Measurements from ENCODE around the gene DAZAP1. TPM values are rescaled to one million over a fixed set of nuclear protein-coding genes. Genes with fewer than 3 reads are reported as not detected.

DAZAP1 gene
- total RNA-seq, 1 experiment from 2014 or later, result 151 TPM

- no TSS peak for BruUV-seq (replicated peaks)
- intact Hi-C loops (cut with micrococcal nuclease; ENCODE audit: unreplicated experiment), result no loop called here
- peaks cover 25% of the 10 kb centered on the region for H3K36me3 Mint-ChIP-seq (ENCODE audit: insufficient read depth, unreplicated experiment)
- CTCF ChIA-PET, result no interaction called here
- H3K9me3 Mint-ChIP-seq (ENCODE audit: low read depth, unreplicated experiment), result no peaks in the 10 kb centered on the region
- TF ChIP-seq CTCF (IDR thresholded peaks at IDR 0.05; ENCODE audit: unreplicated experiment), result no peak
- H3K27ac Mint-ChIP-seq (ENCODE audit: unreplicated experiment), result peak overlapping the region; percentile 76
- no peak for DNase-seq
- no peaks in the 10 kb centered on the region for H3K4me1 Mint-ChIP-seq (ENCODE audit: low read depth, unreplicated experiment)
- peak overlapping the region; percentile 30 for H3K4me3 Mint-ChIP-seq (ENCODE audit: low read depth, unreplicated experiment)
- H3K27me3 Mint-ChIP-seq (ENCODE audit: unreplicated experiment), result peaks cover 74% of the 10 kb centered on the region
These were observed 48.9 kb downstream of the DAZAP1 start for GRCh38 chr19:1456121-1456900.

GRCh38 chr19:1457031-1457739, 49.8 kb downstream of the DAZAP1 start:
- intact Hi-C loops (cut with micrococcal nuclease; ENCODE audit: unreplicated experiment), result no loop called here
- peaks cover 65% of the 10 kb centered on the region for H3K27me3 Mint-ChIP-seq (ENCODE audit: unreplicated experiment)
- CTCF ChIA-PET, result no interaction called here
- H3K4me3 Mint-ChIP-seq (ENCODE audit: low read depth, unreplicated experiment), result no peak overlapping the region
- H3K9me3 Mint-ChIP-seq (ENCODE audit: low read depth, unreplicated experiment), result no peaks in the 10 kb centered on the region
- peaks cover 25% of the 10 kb centered on the region for H3K36me3 Mint-ChIP-seq (ENCODE audit: insufficient read depth, unreplicated experiment)
- no peak for DNase-seq
- no peaks in the 10 kb centered on the region for H3K4me1 Mint-ChIP-seq (ENCODE audit: low read depth, unreplicated experiment)
- TF ChIP-seq CTCF (IDR thresholded peaks at IDR 0.05; ENCODE audit: unreplicated experiment), result no peak
- H3K27ac Mint-ChIP-seq (ENCODE audit: unreplicated experiment), result no peak overlapping the region
- no TSS peak for BruUV-seq (replicated peaks)

- DNase-seq, result no peak
- Mint-ChIP-seq H3K9me3 (ENCODE audit: low read depth, unreplicated experiment) (no peaks in the 10 kb centered on the region), H3K4me3 (ENCODE audit: low read depth, unreplicated experiment) (no peak overlapping the region), H3K27ac (ENCODE audit: unreplicated experiment) (no peak overlapping the region), H3K36me3 (ENCODE audit: insufficient read depth, unreplicated experiment) (peaks cover 25% of the 10 kb centered on the region), H3K27me3 (ENCODE audit: unreplicated experiment) (peaks cover 58% of the 10 kb centered on the region), H3K4me1 (ENCODE audit: low read depth, unreplicated experiment) (no peaks in the 10 kb centered on the region)
- BruUV-seq (replicated peaks), result no TSS peak
- CTCF ChIA-PET, result interaction anchor here (0.5 to 0.7 kb wide), 2 partner anchors 427 to 1526 kb away, joined by 3 read pairs; partner anchors contain the start of gene ABHD17A
- intact Hi-C loops (cut with micrococcal nuclease; ENCODE audit: unreplicated experiment), result no loop called here
- no peak for TF ChIP-seq CTCF (IDR thresholded peaks at IDR 0.05; ENCODE audit: unreplicated experiment)
These were observed 50.5 kb downstream of the DAZAP1 start for GRCh38 chr19:1457892-1458291.

- Mint-ChIP-seq H3K9me3 (ENCODE audit: low read depth, unreplicated experiment) (no peaks in the 10 kb centered on the region), H3K4me3 (ENCODE audit: low read depth, unreplicated experiment) (no peak overlapping the region), H3K27me3 (ENCODE audit: unreplicated experiment) (peaks cover 42% of the 10 kb centered on the region), H3K4me1 (ENCODE audit: low read depth, unreplicated experiment) (no peaks in the 10 kb centered on the region), H3K27ac (ENCODE audit: unreplicated experiment) (no peak overlapping the region), H3K36me3 (ENCODE audit: insufficient read depth, unreplicated experiment) (peaks cover 20% of the 10 kb centered on the region)
- BruUV-seq (replicated peaks), result no TSS peak
- DNase-seq, result no peak
- intact Hi-C loops (cut with micrococcal nuclease; ENCODE audit: unreplicated experiment), result no loop called here
- TF ChIP-seq CTCF (IDR thresholded peaks at IDR 0.05; ENCODE audit: unreplicated experiment), result no peak
- CTCF ChIA-PET, result no interaction called here
These were observed 52.1 kb downstream of the DAZAP1 start for GRCh38 chr19:1459479-1459878.

Measured in Calu3 (cell line).